ENCODE results near the gene FCN3. TPM values are rescaled to one million over a fixed set of nuclear protein-coding genes. Genes with fewer than 3 reads are reported as not detected.

FCN3 gene
- total and polyA plus RNA-seq, 9 of the 15 experiments (the other 6 are each of a cell fraction or from before 2014, with no cell fraction given): 0.49 TPM; not detected in 8

- no peak for TF ChIP-seq ZNF124 (CRISPR knock-in tag; IDR thresholded peaks at IDR 0.05)
- TF ChIP-seq ZFX (CRISPR knock-in tag; IDR thresholded peaks at IDR 0.05): no peak
- no peak for TF ChIP-seq POLR2H (tag; IDR thresholded peaks at IDR 0.05; ENCODE audit: low read depth)
- no peak for TF ChIP-seq RFX1 (IDR thresholded peaks at IDR 0.05)
- no peak for TF ChIP-seq ZNF174 (CRISPR knock-in tag; IDR thresholded peaks at IDR 0.05)
- peak; percentile 72; the same call in 1 of the 2 replicates for TF ChIP-seq ELF4 (CRISPR knock-in tag; IDR thresholded peaks at IDR 0.05)
- TF ChIP-seq, protein P1, sequence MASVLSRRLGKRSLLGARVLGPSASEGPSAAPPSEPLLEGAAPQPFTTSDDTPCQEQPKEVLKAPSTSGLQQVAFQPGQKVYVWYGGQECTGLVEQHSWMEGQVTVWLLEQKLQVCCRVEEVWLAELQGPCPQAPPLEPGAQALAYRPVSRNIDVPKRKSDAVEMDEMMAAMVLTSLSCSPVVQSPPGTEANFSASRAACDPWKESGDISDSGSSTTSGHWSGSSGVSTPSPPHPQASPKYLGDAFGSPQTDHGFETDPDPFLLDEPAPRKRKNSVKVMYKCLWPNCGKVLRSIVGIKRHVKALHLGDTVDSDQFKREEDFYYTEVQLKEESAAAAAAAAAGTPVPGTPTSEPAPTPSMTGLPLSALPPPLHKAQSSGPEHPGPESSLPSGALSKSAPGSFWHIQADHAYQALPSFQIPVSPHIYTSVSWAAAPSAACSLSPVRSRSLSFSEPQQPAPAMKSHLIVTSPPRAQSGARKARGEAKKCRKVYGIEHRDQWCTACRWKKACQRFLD (CRISPR knock-in tag; IDR thresholded peaks at IDR 0.05): peak; percentile 77
- TF ChIP-seq POU5F1 (IDR thresholded peaks at IDR 0.05; ENCODE audit: borderline replicate concordance, low read depth, low read length, partially characterized antibody): no peak
- TF ChIP-seq, protein P2, sequence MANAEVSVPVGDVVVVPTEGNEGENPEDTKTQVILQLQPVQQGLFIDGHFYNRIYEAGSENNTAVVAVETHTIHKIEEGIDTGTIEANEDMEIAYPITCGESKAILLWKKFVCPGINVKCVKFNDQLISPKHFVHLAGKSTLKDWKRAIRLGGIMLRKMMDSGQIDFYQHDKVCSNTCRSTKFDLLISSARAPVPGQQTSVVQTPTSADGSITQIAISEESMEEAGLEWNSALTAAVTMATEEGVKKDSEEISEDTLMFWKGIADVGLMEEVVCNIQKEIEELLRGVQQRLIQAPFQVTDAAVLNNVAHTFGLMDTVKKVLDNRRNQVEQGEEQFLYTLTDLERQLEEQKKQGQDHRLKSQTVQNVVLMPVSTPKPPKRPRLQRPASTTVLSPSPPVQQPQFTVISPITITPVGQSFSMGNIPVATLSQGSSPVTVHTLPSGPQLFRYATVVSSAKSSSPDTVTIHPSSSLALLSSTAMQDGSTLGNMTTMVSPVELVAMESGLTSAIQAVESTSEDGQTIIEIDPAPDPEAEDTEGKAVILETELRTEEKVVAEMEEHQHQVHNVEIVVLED (CRISPR knock-in tag; IDR thresholded peaks at IDR 0.05): no peak
- TF ChIP-seq ZNF431 (CRISPR knock-in tag; IDR thresholded peaks at IDR 0.05): no peak
- peak; percentile 70; the same call in 1 of the 2 replicates for TF ChIP-seq ETV5 (CRISPR knock-in tag; IDR thresholded peaks at IDR 0.05; ENCODE audit: low read depth)
- no peak for TF ChIP-seq MTF1 (CRISPR knock-in tag; IDR thresholded peaks at IDR 0.05; ENCODE audit: borderline replicate concordance)
- TF ChIP-seq TAL1 (IDR thresholded peaks at IDR 0.05): no peak
- TF ChIP-seq MBD1 (CRISPR knock-in tag; IDR thresholded peaks at IDR 0.05): 0 out of 2 replicates have a peak, but pooled peaks have one; percentile 63
- no peak for TF ChIP-seq POLR3A (IDR thresholded peaks at IDR 0.05; ENCODE audit: borderline replicate concordance, extremely low read depth, insufficient read depth, insufficient read length)
- TF ChIP-seq PKNOX1 (IDR thresholded peaks at IDR 0.05): no peak
- TF ChIP-seq ZC3H11A (IDR thresholded peaks at IDR 0.05; ENCODE audit: low read depth, low read length): no peak
- TF ChIP-seq, protein P3, sequence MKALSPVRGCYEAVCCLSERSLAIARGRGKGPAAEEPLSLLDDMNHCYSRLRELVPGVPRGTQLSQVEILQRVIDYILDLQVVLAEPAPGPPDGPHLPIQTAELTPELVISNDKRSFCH (CRISPR knock-in tag; IDR thresholded peaks at IDR 0.05): no peak
- TF ChIP-seq, protein P3 (tag; IDR thresholded peaks at IDR 0.05): 0 out of 2 replicates have a peak, but pooled peaks have one; percentile 38
- TF ChIP-seq HOXB6 (CRISPR knock-in tag; IDR thresholded peaks at IDR 0.05; ENCODE audit: borderline replicate concordance): no peak
- TF ChIP-seq MED1 (CRISPR knock-in tag; IDR thresholded peaks at IDR 0.05; ENCODE audit: borderline replicate concordance): no peak
- 0 out of 2 replicates have a peak, but pooled peaks have one; percentile 12 for TF ChIP-seq TEAD2 (tag; IDR thresholded peaks at IDR 0.05)
- TF ChIP-seq BRD9 (IDR thresholded peaks at IDR 0.05; ENCODE audit: low read depth, partially characterized antibody): no peak
- no peak for TF ChIP-seq SMAD2 (IDR thresholded peaks at IDR 0.05; ENCODE audit: low read depth, low read length)
These were observed 7.4 kb downstream of the FCN3 start (continued) for GRCh38 chr1:27367160-27367650.
